ENCODE data around the gene RTN4IP1.

DNA sequence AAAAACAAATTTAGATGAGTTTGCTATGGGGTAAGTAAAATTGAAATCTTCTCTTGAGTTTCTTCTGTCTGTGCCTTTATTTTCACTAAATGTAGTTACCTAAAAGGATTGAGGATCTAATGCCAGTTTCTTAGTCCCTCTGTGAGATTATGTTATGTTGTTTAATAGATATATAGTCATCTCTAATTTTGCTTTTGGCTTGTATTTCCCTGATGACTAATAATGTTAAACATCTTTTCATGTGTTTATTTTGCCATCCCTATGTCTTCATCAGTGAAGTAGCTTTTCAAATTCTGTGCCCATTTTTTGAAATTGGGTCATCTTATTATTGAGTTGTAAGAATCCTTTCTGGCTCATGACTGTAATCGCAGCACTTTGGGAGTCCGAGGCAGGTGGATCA, 13.8 kb upstream of the RTN4IP1 start:
- TF ChIP-seq, protein P1, sequence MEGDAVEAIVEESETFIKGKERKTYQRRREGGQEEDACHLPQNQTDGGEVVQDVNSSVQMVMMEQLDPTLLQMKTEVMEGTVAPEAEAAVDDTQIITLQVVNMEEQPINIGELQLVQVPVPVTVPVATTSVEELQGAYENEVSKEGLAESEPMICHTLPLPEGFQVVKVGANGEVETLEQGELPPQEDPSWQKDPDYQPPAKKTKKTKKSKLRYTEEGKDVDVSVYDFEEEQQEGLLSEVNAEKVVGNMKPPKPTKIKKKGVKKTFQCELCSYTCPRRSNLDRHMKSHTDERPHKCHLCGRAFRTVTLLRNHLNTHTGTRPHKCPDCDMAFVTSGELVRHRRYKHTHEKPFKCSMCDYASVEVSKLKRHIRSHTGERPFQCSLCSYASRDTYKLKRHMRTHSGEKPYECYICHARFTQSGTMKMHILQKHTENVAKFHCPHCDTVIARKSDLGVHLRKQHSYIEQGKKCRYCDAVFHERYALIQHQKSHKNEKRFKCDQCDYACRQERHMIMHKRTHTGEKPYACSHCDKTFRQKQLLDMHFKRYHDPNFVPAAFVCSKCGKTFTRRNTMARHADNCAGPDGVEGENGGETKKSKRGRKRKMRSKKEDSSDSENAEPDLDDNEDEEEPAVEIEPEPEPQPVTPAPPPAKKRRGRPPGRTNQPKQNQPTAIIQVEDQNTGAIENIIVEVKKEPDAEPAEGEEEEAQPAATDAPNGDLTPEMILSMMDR (conservative IDR thresholded peaks at IDR 0.05; ENCODE audit: low read depth, low read length) = no peak
- TF ChIP-seq EZH2phosphoT487 (IDR thresholded peaks at IDR 0.05; ENCODE audit: borderline replicate concordance, low read length) (no peak), EZH2 (IDR thresholded peaks at IDR 0.05; ENCODE audit: low read length, unreplicated experiment) (no peak)

Data from PC-3 (cell line).